HTERT RPE-1 (cell line): ENCODE measurements around the gene FBXL20.
"Not testable (repeated sequence)": the region's sequence is repeated elsewhere in the genome, so short reads cannot be mapped to it uniquely, and the experiment has no call there.

Experiments used
- in situ Hi-C: fragments of 300-500 bp; cut with MboI; formaldehyde crosslinking; loops from 4 replicates; pipeline ENCODE4 v1.14.3; 2020; ENCODE audit warnings: low sequenced_read_pairs

The FBXL20 gene

DNA sequence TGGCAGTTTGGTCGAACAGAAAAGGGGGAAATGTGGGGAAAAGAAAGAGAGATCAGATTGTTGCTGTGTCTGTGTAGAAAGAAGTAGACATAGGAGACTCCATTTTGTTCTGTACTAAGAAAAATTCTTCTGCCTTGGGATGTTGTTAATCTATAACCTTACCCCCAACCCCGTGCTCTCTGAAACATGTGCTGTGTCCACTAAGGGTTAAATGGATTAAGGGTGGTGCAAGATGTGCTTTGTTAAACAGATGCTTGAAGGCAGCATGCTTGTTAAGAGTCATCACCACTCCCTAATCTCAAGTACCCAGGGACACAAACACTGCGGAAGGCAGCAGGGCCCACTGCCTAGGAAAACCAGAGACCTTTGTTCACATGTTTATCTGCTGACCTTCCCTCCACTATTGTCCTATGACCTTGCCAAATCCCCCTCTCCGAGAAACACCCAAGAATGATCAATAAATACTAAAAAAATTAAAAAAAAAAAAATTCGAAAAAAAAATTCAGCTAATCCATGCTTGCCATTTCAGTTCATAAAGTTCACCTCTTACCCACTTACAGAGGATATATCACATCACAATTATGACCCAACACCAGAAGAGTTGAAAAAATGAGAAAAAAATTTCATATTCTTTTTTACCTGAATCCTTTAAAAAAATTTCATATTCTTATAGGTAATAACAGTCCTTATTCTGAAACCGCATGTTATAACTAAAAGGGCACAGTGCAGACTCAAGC is 67.2 kb downstream of the FBXL20 start:
- in situ Hi-C loops, result not testable (repeated sequence)

DNA sequence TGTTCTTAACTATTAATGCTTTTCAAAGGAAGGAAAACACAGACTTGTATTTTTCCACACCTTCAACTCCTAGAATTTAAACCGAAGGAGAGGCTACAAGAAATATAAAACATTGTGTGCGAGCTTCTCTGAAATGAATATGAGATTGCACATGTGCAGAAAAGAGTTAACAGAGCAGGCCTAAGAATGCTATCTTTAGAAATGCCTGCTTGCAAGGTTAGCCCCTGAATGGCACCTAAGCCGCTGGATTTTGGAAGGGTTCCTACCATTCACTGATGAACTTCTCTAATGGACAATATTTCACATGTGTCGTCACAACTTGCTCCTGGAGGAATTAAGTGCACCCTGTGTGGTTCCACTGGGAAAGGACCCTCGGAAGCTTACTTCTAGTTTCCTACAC is 69.3 kb downstream of the FBXL20 start:
- in situ Hi-C loops, result no loop called here

DNA sequence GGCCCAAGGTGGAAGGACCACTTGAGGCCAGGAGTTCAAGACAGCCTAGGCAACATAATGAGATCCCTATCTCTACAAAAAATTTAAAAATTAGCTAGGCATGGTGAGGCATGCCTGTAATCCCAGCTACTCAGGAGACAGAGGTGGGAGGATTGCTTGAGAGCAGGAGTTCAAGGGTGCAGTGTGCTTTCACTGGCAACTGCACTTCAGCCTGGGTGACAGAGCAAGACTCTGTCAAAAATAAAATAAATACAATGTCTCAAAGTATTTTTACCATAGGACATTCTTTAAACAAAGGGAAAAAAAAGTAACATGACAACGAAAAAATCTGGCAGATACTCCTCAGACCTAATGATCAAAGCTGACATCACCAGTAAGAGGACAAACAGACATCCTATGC is 72.6 kb downstream of the FBXL20 start:
- in situ Hi-C loops, result no loop called here

DNA sequence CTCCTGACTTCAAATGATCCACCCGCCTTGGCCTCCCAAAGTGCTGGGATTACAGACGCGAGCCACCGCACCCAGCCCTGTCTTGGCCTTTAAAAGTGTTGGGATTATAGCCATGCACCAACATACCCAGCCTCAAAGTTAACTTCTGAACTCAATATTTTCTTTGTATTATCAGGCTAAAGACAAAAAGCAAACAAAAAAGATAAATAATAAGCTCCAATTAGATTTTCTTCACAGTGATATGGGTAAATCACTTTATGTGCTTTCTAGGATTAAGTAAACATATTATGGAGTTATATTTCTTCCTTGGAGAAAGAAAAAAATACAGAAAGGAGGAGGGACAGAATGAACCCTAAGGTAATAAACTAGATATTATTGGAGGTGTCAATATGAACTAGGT is 74.3 kb downstream of the FBXL20 start:
- in situ Hi-C loops, result no loop called here

DNA sequence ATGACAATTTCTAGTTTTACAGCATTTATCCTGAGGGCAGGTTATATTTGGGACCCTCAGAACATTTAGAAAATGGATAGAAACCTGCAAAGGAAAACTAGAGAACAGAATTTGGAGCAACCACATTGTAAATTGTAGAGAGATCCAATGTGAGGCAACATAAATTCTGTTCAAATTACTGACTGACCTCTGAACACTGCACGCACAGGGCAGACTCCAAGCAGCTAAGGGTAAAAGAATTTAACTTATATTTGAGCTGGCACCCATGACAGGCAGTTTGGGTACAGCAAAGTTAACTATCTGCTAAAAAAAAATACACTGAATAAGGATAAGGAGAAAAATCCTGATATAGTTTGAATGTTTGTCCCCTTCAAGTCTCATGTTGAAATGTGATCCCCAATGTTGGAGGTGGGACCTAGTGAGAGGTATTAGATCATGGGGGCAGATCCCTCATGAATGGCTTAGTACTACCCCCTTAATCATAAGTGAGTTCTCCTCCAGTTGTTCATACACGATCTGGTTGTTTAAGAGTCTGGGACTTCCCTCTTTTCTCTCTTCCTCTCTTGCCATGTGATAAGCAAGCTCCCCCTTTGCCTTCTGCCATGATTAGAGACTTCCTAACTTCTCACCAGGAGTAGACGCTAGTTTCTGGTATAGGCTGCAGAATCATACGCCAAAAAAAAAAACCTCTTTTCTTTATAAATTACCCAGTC is 75.7 kb downstream of the FBXL20 start:
- in situ Hi-C loops, result no loop called here

DNA sequence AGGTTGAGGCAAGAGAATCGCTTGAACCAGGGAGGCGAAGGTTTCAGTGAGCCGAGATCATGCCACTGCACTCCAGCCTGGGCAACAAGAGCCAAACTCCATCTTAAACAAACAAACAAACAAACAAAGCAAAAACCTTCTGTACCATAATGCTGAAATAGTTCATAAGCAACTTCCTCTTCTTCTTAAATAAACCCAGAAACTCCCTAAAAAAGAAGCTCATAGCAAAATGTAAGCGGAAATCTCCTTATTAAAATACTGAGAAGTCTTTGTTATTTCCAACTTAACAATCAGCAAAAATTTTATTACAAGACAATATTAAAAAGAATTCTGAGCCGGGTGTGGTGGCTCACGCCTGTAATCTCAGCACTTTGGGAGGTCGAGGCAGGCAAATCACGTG is 82.8 kb downstream of the FBXL20 start:
- in situ Hi-C loops, result no loop called here

DNA sequence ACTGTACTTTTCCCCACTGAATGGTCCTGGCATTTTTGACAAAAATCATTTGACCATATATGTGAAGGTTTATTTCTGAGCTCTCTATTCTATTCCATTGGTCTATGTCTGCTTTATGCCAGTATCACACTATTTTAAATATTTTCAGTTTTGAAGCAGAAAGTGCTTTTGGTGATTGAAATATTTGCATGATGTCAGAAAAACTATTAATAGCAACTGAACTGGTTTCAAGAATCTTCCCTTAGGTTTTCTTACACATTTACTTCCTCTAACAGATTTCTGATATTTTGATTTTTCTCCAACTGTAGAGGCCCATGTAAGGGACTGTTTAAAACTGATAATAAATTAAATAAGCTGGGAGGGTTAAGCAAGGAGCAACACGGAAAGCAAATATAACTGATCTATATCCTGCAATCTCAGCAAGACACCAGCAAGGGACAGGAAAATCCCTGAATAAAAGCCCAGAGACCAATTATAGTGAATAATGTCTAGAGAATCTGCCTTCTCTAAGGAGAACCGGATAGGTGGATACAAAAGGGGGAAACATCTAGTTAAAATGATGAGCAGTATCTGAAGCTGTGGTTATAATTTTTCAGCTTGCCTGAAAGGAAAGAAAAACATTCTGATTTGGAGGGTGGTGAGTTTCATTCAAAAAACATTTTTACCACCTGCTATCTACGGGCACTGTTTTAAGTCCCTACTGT is 94.8 kb downstream of the FBXL20 start:
- in situ Hi-C loops, result no loop called here

DNA sequence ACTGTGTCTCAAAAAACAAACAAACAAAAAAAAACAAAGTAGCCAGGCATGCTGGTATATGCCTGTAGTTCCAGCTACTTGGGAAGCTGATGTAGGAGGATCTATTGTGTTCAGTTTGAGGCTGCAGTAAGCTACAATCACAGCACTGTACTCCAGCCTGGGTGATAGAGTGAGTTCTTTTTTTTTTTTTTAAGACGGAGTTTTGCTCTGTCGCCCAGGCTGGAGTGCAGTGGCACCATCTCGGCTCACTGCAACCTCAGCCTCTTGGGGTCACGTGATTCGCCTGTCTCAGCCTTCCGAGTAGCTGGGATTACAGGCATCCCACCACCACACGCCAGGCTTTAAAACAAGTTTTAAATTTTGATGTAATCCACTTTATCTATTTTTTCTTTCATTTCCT is 95.4 kb downstream of the FBXL20 start:
- in situ Hi-C loops, result no loop called here

DNA sequence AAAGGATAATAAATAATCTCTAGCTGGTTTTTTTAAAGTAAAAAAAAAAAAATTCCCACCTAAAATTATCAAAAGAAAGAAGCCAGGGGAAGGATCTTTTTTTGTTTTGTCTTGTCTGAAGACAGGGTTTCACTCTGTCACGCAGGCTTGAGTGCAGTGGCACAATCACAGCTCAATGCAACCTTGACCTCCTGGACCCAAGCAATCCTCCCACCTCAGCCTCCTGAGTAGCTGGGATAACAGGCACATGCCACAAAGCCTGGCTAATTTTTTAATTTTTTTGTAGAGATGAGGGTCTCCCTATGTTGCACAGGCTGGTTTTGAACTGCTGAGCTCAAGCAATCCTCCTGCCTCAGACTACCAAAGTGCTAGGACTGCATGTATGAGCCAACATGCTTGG is 97.2 kb downstream of the FBXL20 start:
- in situ Hi-C loops, result no loop called here

DNA sequence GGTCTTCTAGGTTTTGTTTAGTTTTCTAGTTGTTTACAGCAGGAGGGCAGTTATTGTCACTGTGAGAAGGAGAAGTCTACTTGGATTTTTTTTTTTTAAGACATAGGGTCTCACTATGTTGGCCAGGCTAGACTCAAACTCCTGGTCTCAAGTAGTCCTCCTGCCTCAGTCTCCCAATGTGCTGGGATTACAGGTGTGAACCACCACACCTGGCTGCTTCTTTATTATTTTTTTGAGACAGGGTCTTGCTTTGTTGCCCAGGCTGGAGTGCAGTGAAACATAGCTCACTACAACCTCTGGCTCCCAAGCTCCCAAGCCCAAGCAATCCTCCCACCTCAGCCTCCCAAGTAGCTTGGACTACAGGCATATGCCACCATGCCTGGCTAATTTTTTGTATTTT is 107.4 kb downstream of the FBXL20 start:
- in situ Hi-C loops, result no loop called here

DNA sequence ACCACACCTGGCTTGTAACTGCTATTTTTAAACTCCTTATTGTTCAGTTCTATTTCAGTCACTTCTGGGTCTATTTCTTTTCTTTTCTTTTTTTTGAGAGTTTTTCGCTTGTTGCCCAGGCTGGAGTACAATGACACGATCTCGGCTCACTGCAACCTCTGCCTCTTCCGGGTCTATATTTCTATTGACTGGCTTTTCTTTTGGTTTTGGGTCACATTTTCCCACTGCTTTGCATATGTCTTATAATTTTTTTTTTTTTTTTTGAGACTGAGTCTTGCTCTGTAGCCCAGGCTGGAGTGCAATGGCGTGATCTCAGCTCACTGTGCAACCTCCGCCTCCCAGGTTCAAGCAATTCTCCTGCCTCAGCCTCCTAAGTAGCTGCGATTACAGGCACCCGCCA is 108.9 kb downstream of the FBXL20 start:
- in situ Hi-C loops, result not testable (repeated sequence)

DNA sequence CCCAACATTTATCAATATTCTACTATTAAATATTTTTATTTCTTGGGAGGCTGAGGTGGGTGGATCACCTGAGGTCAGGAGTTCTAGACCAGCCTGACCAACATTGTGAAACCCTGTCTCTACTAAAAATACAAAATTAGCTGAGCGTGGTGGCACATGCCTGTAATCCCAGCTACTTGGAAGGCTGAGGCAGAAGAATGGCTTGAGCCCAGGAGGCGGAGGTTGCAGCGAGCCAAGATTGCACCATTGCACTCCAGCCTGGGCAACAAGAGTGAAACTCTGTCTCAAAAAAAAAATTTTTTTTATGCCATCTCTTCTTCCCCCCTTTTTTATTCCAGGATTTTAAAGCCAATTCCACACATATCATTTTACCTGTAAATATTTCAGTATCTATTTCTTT is 114.9 kb downstream of the FBXL20 start:
- in situ Hi-C loops, result not testable (repeated sequence)

DNA sequence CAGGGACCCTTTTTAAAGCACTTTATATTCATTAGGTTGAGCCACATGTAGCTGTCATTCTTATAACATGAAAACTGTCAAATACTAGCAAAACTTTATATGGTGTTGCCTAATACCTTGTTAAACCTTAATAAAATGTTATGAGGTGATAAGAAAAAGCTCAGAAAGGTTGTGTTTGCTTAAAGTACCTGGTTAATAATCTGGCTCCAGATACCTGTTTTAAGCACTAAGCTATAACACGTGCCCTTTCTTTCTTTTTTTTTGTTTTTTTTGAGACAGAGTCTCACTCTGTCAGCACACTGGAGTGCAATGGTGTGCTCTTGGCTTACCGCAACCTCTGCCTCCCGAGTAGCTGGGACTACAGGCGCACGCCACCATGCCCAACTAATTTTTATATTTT is 116.7 kb downstream of the FBXL20 start:
- in situ Hi-C loops, result no loop called here

DNA sequence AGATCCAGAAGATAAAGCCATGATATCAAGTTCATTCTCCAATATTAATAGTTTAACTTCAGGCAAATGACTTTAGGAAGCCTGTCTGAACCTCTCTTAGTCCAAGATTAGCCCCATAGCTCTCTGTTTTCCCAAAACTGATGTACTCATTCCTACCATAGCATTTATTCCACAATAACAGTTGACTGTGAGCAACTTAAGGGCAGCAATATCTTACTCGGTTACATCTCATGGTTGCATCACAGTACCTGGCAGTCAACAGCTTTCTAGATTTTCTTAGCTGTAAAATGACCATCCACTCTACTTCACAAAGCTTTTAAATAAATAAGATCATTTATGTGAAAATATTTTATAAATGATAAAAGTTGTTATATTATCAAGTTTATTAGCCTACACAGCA is 117.5 kb downstream of the FBXL20 start:
- in situ Hi-C loops, result no loop called here

DNA sequence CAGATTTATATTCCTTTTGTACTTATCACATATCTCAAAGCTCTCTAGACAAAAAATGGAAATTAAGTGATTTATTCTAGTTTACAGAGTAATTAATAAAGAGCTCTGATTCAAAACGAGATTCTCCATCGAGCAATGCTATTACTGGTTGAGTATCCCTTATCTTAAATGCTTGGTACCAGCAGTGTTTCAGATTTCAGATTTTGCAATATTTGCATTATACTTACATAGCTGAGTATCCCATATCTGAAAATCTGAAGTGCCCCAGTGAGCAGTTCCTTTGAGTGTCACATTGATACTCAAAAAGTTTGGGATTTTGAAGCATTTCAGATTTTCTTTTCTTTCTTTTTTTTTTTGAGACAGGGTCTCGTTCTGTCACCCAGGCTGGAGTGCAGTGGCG is 118.3 kb downstream of the FBXL20 start:
- in situ Hi-C loops, result no loop called here

DNA sequence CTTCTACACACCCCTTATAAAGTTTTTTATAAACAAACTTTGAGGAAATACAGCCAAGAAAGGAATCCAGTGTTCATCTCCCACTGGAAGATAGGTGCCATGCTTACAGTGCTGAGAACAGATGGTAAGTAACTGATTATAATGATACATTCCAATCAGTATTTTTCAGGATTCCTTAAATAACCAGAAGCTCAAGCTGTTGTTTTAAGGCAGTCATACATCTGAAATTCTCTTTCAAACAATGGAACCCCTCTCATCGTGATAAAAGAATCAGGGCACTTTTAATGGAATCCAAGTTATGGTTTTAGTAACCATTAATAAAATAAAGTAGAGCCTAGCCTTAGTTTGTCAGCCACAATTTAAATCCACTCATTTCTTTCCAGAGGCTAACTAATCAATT is 119.6 kb downstream of the FBXL20 start:
- in situ Hi-C loops, result no loop called here

DNA sequence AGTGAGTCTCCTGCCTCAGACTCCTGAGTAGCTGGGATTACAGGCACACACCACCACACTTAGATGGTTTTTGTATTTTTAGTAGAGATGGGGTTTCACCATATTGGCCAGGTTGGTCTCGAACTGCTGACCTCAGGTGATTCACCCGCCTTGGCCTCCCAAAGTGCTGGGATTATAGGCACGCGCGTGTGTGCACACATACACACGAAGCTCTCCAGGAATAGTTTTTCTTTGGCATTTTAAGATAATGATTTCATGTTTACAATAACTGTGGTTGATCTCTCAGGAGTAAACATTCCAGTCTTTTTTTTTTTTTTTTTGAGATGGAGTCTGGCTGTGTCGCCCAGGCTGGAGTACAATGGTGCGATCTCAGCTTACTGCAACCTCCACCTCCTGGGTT is 123.2 kb downstream of the FBXL20 start:
- in situ Hi-C loops, result not testable (repeated sequence)

DNA sequence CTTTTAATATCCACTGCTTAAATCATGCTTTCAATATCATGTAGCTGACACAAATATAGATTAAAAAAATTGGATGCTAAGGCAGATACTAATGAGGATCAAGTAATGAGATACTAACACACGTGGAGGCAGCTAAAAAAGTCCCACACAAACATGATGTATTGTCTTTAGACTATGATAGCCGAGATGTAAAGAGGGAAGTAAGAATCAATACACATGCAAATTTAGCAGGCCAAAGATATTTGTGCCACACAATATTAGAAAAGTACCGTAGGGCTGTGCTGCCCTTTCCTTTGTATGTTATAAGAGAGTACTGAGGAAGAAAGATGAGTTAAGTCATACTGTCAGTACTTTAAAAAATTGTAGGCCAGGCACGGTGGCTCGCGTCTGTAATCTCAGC is 124.3 kb downstream of the FBXL20 start:
- in situ Hi-C loops, result no loop called here

DNA sequence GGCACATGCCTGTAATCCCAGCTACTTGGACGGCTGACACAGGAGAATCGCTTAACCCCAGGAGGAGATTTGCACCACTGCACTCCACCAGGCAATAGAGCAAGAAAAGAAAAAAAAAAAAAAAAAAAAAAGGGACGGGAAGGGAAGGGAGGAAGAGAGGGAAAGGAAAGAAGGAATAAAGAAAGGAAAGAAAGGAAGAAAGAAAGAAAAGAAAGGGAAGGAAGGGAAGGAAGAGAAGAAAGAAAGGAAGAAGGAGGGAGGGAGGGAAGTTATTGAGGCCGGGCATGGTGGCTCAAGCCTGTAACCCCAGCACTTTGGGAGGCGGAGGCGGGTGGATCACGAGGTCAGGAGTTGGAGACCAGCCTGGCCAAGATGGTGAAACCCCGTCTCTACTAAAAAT is 125.3 kb downstream of the FBXL20 start:
- in situ Hi-C loops, result no loop called here

DNA sequence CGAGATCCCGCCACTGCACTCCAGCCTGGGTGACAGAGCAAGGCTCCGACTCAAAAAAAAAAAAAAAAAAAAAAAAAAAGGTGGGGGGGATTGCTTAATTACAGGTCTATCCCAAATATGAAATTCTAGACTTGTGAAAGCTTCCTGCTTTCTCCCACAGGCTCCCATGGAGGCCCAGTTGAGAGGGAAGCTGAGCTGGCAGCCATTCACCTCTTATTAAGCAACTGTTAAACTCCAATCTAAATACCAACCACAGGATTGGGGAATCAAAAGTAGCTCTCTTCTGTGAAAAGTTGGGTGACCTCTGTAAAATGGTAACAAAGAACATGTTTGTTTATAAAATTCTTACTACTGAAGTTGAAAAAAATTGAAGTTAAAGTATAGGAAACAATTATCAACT is 129.9 kb downstream of the FBXL20 start:
- in situ Hi-C loops, result no loop called here

DNA sequence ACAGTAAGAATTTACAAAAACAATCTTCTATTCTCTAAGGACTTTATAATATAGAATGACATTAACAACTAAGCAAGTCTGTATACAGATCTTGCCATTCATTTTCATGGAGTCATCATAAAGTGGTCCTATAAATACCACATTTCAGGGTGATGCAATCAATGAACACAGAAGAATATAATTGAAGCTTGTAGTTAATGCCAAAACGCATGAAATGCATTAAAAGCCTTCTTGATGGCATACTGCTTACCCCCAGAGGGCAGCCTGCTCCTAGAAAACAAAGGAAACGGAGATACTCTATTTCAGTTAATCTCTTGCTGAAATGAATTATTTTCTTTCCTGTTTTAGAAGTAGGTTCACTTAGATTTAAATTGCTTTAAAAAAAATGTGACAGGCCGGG is 130.5 kb downstream of the FBXL20 start:
- in situ Hi-C loops, result no loop called here

DNA sequence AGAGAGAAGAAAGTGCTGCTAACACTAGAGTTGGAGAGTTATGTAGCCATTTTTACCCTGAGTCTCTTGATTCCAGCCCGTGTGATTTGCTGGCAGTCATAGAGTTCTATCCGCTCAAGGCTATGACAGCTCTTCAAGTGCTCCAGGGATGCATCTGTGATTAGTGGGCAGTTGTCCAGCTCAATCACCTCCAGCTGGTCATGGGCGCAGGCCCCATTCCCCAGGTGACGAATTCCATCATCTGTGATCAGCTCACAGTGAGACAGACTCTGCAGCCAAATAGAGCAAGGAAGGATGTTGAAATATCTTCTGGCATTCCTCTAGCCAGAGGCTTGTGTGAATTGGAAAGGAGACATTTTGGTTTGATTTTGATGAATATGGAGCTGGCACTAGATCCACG is 137.3 kb downstream of the FBXL20 start:
- in situ Hi-C loops, result no loop called here
